Measurements from ENCODE around the gene NUP153. TPM values are rescaled to one million over a fixed set of nuclear protein-coding genes. Genes with fewer than 3 reads are reported as not detected.

The NUP153 gene
- total RNA-seq, 1 donor from 2014 or later: 32.6 TPM

DNA sequence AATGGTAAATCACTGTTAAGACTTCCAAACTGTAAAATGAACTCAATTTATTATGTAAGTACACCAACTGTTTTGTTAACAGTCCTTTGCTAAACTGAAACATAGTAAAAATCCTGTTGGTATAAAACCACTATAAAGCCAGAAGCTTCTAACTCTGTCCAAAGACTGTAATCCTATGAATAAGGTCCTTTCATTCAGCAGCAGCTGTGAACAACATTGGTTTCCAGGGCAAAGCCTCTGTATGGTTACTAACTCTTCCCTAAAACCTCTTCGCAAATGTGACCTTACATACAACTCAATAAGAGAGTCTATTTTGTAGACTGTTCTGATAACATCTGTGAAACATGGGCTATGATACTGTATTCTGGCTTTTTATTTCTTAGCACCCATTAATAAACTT lies 40.1 kb downstream of the NUP153 start:
- no peak for DNase-seq (ENCODE audit: low read depth)
- TF ChIP-seq, protein P1, sequence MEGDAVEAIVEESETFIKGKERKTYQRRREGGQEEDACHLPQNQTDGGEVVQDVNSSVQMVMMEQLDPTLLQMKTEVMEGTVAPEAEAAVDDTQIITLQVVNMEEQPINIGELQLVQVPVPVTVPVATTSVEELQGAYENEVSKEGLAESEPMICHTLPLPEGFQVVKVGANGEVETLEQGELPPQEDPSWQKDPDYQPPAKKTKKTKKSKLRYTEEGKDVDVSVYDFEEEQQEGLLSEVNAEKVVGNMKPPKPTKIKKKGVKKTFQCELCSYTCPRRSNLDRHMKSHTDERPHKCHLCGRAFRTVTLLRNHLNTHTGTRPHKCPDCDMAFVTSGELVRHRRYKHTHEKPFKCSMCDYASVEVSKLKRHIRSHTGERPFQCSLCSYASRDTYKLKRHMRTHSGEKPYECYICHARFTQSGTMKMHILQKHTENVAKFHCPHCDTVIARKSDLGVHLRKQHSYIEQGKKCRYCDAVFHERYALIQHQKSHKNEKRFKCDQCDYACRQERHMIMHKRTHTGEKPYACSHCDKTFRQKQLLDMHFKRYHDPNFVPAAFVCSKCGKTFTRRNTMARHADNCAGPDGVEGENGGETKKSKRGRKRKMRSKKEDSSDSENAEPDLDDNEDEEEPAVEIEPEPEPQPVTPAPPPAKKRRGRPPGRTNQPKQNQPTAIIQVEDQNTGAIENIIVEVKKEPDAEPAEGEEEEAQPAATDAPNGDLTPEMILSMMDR (IDR thresholded peaks at IDR 0.05; ENCODE audit: insufficient read depth, low read length, poor library complexity, severe bottlenecking): no peak
- Histone ChIP-seq H3K4me3 (ENCODE audit: low read depth, low read length) (no peak overlapping the region), H3K27me3 (ENCODE audit: control insufficient read depth, insufficient read depth, low read length) (no peaks in the 10 kb centered on the region), H3K36me3 (ENCODE audit: control insufficient read depth, insufficient read depth, low read length) (no peaks in the 10 kb centered on the region)

DNA sequence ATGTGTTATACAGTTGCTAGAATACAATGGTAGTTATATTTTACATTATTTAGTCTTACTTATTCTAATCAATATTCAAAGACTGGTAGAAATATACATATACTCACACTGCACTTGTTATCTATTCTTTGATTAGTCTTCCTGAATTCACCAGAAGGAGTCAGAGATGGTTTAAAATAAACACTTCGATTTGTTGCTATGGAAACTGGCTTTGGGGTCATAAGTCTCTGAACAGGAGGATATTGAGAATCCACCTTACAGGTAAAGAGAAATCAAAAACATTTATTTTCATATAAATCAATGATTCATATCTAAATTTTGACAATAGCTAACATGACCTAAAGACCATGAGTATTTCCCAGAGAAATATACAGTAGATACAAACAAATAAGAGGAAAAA lies 41.6 kb downstream of the NUP153 start:
- H3K36me3 ChIP-seq (ENCODE audit: control insufficient read depth, insufficient read depth, low read length): peaks cover 2% of the 10 kb centered on the region
- TF ChIP-seq, protein P1 (IDR thresholded peaks at IDR 0.05; ENCODE audit: insufficient read depth, low read length, poor library complexity, severe bottlenecking): no peak
- H3K4me3 ChIP-seq (ENCODE audit: low read depth, low read length): no peak overlapping the region
- no peaks in the 10 kb centered on the region for H3K27me3 ChIP-seq (ENCODE audit: control insufficient read depth, insufficient read depth, low read length)
- DNase-seq (ENCODE audit: low read depth): no peak

- Histone ChIP-seq H3K36me3 (ENCODE audit: control insufficient read depth, insufficient read depth, low read length) (peaks cover 2% of the 10 kb centered on the region), H3K4me3 (ENCODE audit: low read depth, low read length) (no peak overlapping the region)
- TF ChIP-seq, protein P1 (IDR thresholded peaks at IDR 0.05; ENCODE audit: insufficient read depth, low read length, poor library complexity, severe bottlenecking): no peak
Measured at GRCh38 chr6:17663226-17663625, 43.5 kb downstream of the NUP153 start.

GRCh38 chr6:17662585-17662984 lies 44.1 kb downstream of the NUP153 start:
- no peaks in the 10 kb centered on the region for H3K27me3 ChIP-seq (ENCODE audit: control insufficient read depth, insufficient read depth, low read length)
- H3K36me3 ChIP-seq (ENCODE audit: control insufficient read depth, insufficient read depth, low read length): peaks cover 2% of the 10 kb centered on the region
- TF ChIP-seq, protein P1 (IDR thresholded peaks at IDR 0.05; ENCODE audit: insufficient read depth, low read length, poor library complexity, severe bottlenecking): no peak
- no peak overlapping the region for H3K4me3 ChIP-seq (ENCODE audit: low read depth, low read length)
- DNase-seq (ENCODE audit: low read depth): no peak

More at GRCh38 chr6:17663226-17663625, 43.5 kb downstream of the NUP153 start:
- no peak for DNase-seq (ENCODE audit: low read depth)
- no peaks in the 10 kb centered on the region for H3K27me3 ChIP-seq (ENCODE audit: control insufficient read depth, insufficient read depth, low read length)

GRCh38 chr6:17656644-17657043 lies 50.1 kb downstream of the NUP153 start:
- Histone ChIP-seq H3K36me3 (ENCODE audit: control insufficient read depth, insufficient read depth, low read length) (peaks cover 2% of the 10 kb centered on the region), H3K4me3 (ENCODE audit: low read depth, low read length) (no peak overlapping the region), H3K27me3 (ENCODE audit: control insufficient read depth, insufficient read depth, low read length) (no peaks in the 10 kb centered on the region)
- DNase-seq (ENCODE audit: low read depth): no peak
- TF ChIP-seq, protein P1 (IDR thresholded peaks at IDR 0.05; ENCODE audit: insufficient read depth, low read length, poor library complexity, severe bottlenecking): no peak

GRCh38 chr6:17656092-17656491 lies 50.6 kb downstream of the NUP153 start:
- DNase-seq (ENCODE audit: low read depth): no peak
- Histone ChIP-seq H3K36me3 (ENCODE audit: control insufficient read depth, insufficient read depth, low read length) (no peaks in the 10 kb centered on the region), H3K4me3 (ENCODE audit: low read depth, low read length) (no peak overlapping the region), H3K27me3 (ENCODE audit: control insufficient read depth, insufficient read depth, low read length) (no peaks in the 10 kb centered on the region)
- TF ChIP-seq, protein P1 (IDR thresholded peaks at IDR 0.05; ENCODE audit: insufficient read depth, low read length, poor library complexity, severe bottlenecking): no peak
